HEK293 (cell line): ENCODE measurements around the gene HMCN1.

ENCODE experiments used
- CTCF ChIP-seq: fragments of 450-650 bp; formaldehyde crosslinking; IDR thresholded peaks from 2 replicates; pipeline ENCODE4 v1.5.1; 2016; ENCODE audit warnings: missing biosample characterization, missing genetic modification characterization
- GLI4 ChIP-seq: fragments of 450-650 bp; formaldehyde crosslinking; IDR thresholded peaks from 2 replicates; pipeline ENCODE4 v1.5.1; 2016; ENCODE audit warnings: missing biosample characterization, missing genetic modification characterization
- MEIS1 ChIP-seq: sonication (generic); formaldehyde crosslinking; IDR thresholded peaks from 2 replicates; pipeline ENCODE4 v1.8.1; 2022; ENCODE audit warnings: missing genetic modification reagents, mild to moderate bottlenecking, borderline replicate concordance
- REST ChIP-seq: fragments of 450-650 bp; formaldehyde crosslinking; IDR thresholded peaks from 2 replicates; pipeline ENCODE4 v1.5.1; 2016; ENCODE audit warnings: missing biosample characterization, missing genetic modification characterization
- SETDB1 ChIP-seq: IDR thresholded peaks from one replicate; pipeline ENCODE4 v1.6.1; 2017; ENCODE audit warnings: mild to moderate bottlenecking, low read length, moderate library complexity, mixed read lengths; ENCODE audit not compliant: insufficient read length
- ZBTB11 ChIP-seq: fragments of 450-650 bp; formaldehyde crosslinking; conservative IDR thresholded peaks from 2 replicates; pipeline ENCODE4 v1.5.1; 2016; ENCODE audit warnings: low read depth, missing biosample characterization, missing genetic modification characterization
- ZNF274 ChIP-seq, 2 experiments: fragments of 200-500 bp in 1 of 2; fragments of 450-650 bp in 1 of 2; sonication (Bioruptor generic) in 1 of 2; formaldehyde crosslinking in 1 of 2; IDR thresholded peaks; 2 replicates each; pipeline versions ENCODE4 v1.5.1 to v1.6.1; 2014 to 2016; ENCODE audit warnings: borderline replicate concordance in 1 of 2, inconsistent platforms in 1 of 2, low read length in 1 of 2, missing biosample characterization in 1 of 2, missing genetic modification characterization in 1 of 2
- ZNF37A ChIP-seq: fragments of 450-650 bp; IDR thresholded peaks from 2 replicates; pipeline ENCODE4 v1.5.1; 2018; ENCODE audit warnings: missing biosample characterization, missing genetic modification characterization
- ZNF558 ChIP-seq: fragments of 450-650 bp; formaldehyde crosslinking; IDR thresholded peaks from 2 replicates; pipeline ENCODE4 v1.5.1; 2016; ENCODE audit warnings: missing biosample characterization, missing genetic modification characterization

- no peak for TF ChIP-seq CTCF
- no peak for TF ChIP-seq ZBTB11 (tag by site-specific recombination)
- no peak for TF ChIP-seq REST (tag by site-specific recombination)
- TF ChIP-seq ZNF274 (IDR thresholded peaks at IDR 0.05; ENCODE audit: low read length), result no peak
- no peak for TF ChIP-seq ZNF274 (tag by site-specific recombination; IDR thresholded peaks at IDR 0.05; ENCODE audit: borderline replicate concordance)
- no peak for TF ChIP-seq GLI4 (tag by site-specific recombination)
- TF ChIP-seq MEIS1 (CRISPR knock-in tag), result no peak
- no peak for TF ChIP-seq ZNF558 (tag by site-specific recombination)
- no peak for TF ChIP-seq ZNF37A
- no peak for TF ChIP-seq SETDB1
These were observed 326.0 kb downstream of the HMCN1 start for GRCh38 chr1:186060226-186060625.
